Tongue (tissue), 2 donors: ENCODE measurements around the gene KCNMA1. TPM values are rescaled to one million over a fixed set of nuclear protein-coding genes. Genes with fewer than 3 reads are reported as not detected.
A peak's percentile ranks its signal among the peaks of the same experiment; 100 is the strongest.

Experiments
- DNase-seq: peaks from one replicate; pipeline ENCODE4 v3.0.0-alpha.2; 2015
- total RNA-seq: library from RNA; depleted of rRNA; stranded (reverse); fragments of >200 nt; gene quantifications from one replicate; pipeline ENCODE4 v1.2.3, GENCODE V29; 2014

The KCNMA1 gene
- total RNA-seq, 1 donor from 2014 or later: 34.3 TPM

GRCh38 chr10:77293773-77294172 lies 343.8 kb downstream of the KCNMA1 start:
- no peak for DNase-seq

GRCh38 chr10:77293347-77293746 lies 344.3 kb downstream of the KCNMA1 start:
- no peak for DNase-seq

GRCh38 chr10:77291596-77292505 lies 345.8 kb downstream of the KCNMA1 start:
- DNase-seq: no peak

GRCh38 chr10:77290528-77291155 lies 347.0 kb downstream of the KCNMA1 start:
- DNase-seq: no peak

GRCh38 chr10:77289790-77290189 lies 347.8 kb downstream of the KCNMA1 start:
- DNase-seq: no peak

GRCh38 chr10:77289027-77289501 lies 348.5 kb downstream of the KCNMA1 start:
- DNase-seq: no peak

- DNase-seq: no peak
Measured at GRCh38 chr10:77287647-77288120, 349.9 kb downstream of the KCNMA1 start.

- no peak for DNase-seq
Measured at GRCh38 chr10:77286531-77287508, 350.8 kb downstream of the KCNMA1 start.

GRCh38 chr10:77285529-77286182 lies 352.0 kb downstream of the KCNMA1 start:
- no peak for DNase-seq

GRCh38 chr10:77284797-77285196 lies 352.8 kb downstream of the KCNMA1 start:
- DNase-seq: no peak

- DNase-seq: no peak
Measured at GRCh38 chr10:77283326-77283725, 354.3 kb downstream of the KCNMA1 start.

- no peak for DNase-seq
Measured at GRCh38 chr10:77282163-77282562, 355.4 kb downstream of the KCNMA1 start.

- DNase-seq: no peak
Measured at GRCh38 chr10:77281719-77282118, 355.9 kb downstream of the KCNMA1 start.

GRCh38 chr10:77279207-77279606 lies 358.4 kb downstream of the KCNMA1 start:
- peak; percentile 77 for DNase-seq

- no peak for DNase-seq
Measured at GRCh38 chr10:77274046-77274795, 363.4 kb downstream of the KCNMA1 start.

- DNase-seq: no peak
Measured at GRCh38 chr10:77269163-77269562, 368.4 kb downstream of the KCNMA1 start.

- DNase-seq: no peak
Measured at GRCh38 chr10:77268721-77269120, 368.9 kb downstream of the KCNMA1 start.

GRCh38 chr10:77267703-77268675 lies 369.6 kb downstream of the KCNMA1 start:
- no peak for DNase-seq

GRCh38 chr10:77266242-77266641 lies 371.4 kb downstream of the KCNMA1 start:
- no peak for DNase-seq

- no peak for DNase-seq
Measured at GRCh38 chr10:77264527-77264926, 373.1 kb downstream of the KCNMA1 start.
